Measurements from ENCODE around the gene FMNL2.

FMNL2 gene

DNA sequence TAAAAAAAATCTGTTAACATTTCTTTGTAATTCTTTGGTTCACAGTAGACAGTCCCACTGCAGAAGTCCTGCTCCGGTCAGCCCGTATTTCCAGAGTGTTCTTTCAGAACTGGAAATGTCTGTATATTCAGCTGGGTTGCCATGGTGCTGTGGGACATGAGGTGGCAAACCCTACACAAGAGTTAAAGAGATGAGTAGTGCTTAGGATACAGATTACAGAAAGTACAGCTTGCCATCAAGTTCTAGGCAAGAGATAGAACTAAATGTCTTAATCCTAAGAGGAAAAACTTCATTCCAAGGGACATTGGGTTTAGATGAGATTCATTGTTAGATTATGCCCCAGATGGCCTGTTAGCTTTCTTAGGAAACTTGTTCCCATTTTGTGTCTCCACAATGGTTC, 60.1 kb downstream of the FMNL2 start:
- no peak for DNase-seq
- no peak for TF ChIP-seq GATA1 (IDR thresholded peaks at IDR 0.05; ENCODE audit: low read depth, low read length)
- TF ChIP-seq POLR2A (IDR thresholded peaks at IDR 0.05; ENCODE audit: low read length), result no peak

DNA sequence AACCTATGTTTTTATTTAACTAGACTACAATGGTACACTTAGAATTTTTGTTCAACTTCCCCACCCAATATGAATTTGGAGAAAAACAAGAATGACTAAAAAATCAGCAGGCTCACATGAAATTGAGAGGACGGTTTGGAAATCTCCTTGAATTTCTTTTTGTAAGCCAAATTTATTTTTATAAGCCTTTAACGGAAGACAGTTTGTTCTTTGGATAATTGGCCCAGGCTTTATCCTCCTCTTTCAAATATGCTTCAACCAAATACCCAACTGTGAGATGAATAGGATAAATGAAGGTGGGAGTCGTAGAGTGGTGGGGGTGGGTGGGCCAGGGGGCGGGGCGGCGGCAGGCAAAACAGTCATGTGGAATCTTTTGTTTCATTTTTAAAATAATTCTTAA, 60.6 kb downstream of the FMNL2 start:
- no peak for TF ChIP-seq POLR2A (IDR thresholded peaks at IDR 0.05; ENCODE audit: low read length)
- no peak for TF ChIP-seq GATA1 (IDR thresholded peaks at IDR 0.05; ENCODE audit: low read depth, low read length)
- no peak for DNase-seq

DNA sequence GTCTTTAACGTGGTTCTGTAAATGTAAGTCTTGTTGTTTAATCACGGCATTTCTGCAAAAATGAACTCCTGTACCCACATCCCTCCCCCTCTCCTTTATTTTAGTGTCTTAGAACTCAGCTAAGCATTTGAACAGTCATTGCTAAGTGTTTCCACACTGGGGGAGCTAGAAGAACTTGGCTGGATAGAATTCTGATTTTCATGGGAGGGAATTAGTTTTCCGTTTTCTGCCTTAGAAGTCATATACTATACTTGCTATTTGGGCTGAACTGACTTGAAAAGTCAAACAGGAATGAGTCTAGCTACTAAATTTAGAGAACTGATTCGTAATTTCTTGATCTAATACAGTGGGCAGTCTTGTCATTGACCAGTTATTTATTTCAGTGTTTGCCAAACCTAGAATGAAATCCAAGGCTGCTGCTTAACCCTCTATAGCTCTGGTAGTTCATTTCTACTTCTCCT, 61.1 kb downstream of the FMNL2 start:
- TF ChIP-seq GATA1 (IDR thresholded peaks at IDR 0.05; ENCODE audit: low read depth, low read length) (no peak), POLR2A (IDR thresholded peaks at IDR 0.05; ENCODE audit: low read length) (no peak)
- DNase-seq, result no peak

- no peak for TF ChIP-seq POLR2A (IDR thresholded peaks at IDR 0.05; ENCODE audit: low read length)
- no peak for TF ChIP-seq GATA1 (IDR thresholded peaks at IDR 0.05; ENCODE audit: low read depth, low read length)
- no peak for DNase-seq
Observed at GRCh38 chr2:152396763-152397162, 61.8 kb downstream of the FMNL2 start.

DNA sequence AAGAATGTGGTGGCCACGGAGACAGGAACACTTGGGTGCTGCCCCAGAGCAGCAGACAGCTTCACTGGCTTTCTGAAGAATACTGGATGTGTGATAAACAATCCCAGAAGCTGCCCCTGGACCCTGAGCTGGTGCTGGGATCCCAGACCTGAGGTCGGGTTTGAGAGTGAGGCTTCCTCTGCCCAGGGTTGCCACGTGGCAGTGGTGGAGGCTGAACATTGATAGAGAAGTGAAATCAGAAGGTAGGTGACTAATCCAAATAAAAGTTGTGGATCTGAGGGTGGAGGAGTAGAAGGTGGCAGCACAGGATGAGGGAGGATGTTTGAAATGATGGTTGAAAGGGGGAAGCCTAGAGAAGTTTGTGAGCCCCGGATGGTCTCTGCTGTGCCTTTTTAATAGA, 64.0 kb downstream of the FMNL2 start:
- DNase-seq, result no peak
- no peak for TF ChIP-seq GATA1 (IDR thresholded peaks at IDR 0.05; ENCODE audit: low read depth, low read length)
- TF ChIP-seq POLR2A (IDR thresholded peaks at IDR 0.05; ENCODE audit: low read length), result no peak

GRCh38 chr2:152400607-152401214, 65.7 kb downstream of the FMNL2 start:
- TF ChIP-seq POLR2A (IDR thresholded peaks at IDR 0.05; ENCODE audit: low read length) (no peak), GATA1 (IDR thresholded peaks at IDR 0.05; ENCODE audit: low read depth, low read length) (no peak)
- no peak for DNase-seq

DNA sequence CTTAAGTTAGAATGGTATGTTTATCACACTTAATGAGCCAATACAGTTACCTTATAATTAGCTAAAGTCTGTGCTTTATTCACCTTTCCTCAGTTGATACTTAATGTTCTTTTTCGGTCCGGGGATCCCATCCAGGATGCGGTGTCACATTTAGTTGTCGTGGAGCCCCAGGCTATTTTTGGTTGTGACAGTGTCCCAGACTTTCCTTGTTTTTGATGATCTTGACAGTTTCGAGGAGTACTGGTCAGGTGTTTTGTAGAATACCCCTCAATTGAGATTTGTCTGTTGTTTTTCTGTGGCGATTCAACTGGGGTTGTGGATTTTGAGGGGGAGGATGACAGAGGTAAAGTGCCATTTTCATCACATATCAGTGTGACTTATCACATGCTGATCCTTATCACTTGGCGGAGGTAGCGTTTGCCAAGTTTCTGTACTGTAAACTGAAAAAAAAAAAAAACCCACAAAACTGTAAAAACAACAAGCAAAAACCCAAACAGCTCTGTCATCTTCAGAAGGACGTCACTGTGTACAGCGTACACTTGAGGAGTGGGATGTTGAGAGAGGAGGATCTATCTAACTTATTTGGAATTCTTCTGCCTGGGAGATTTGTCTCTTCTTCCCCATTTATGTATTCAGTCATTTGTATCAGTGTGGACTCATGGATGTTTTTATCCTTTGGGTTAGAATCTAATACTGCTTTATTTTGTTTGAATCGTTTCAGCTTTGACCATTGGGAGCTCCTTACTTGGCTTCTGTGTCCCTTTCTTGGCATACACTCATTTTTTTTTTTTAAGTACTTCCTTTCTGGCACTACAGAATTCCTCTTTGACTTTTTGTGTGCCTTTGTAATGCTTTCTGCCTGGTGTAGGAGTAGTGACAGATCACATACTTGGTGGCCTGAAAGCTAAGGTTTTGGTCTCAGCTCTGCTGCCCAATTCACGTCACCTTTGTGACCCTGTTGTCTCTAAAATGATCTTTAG, 68.1 kb downstream of the FMNL2 start:
- TF ChIP-seq GATA1 (IDR thresholded peaks at IDR 0.05; ENCODE audit: low read depth, low read length), result no peak
- DNase-seq, result no peak

GRCh38 chr2:152405206-152406118, 70.5 kb downstream of the FMNL2 start:
- DNase-seq, result no peak
- TF ChIP-seq POLR2A (IDR thresholded peaks at IDR 0.05; ENCODE audit: low read length) (no peak), GATA1 (IDR thresholded peaks at IDR 0.05; ENCODE audit: low read depth, low read length) (no peak)

DNA sequence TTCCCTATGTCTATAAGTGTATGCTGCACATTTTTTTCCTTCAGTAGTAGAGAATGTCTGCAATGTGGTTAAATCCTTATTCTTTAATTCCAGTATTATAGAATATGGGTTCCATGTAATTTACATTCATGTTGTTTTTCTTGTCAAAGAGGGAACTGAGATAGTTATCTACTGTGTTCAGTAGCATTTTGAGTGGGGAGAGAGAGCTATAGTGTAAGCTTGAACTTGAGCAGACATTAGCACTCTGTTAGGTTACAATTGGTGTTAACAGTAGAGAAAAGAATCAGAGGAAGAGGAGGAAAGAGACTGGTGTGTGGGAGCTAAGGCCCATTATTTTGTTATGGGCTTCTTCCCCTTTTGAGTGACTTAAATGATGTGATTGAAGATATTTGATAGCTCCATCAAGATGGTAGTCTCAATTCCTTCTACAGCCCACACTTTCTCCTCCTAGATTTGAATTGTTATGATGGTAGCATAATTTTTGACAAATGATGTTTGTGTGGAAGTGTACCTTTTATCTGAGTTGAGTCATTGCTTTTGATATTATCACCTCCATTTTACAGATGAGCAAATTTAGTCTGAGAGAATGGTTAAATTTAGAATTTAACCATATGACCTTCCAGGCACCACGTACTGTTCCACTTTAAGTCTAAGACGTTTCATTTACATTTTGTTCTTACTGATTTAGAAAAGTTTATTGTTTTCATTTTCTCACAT, 71.3 kb downstream of the FMNL2 start:
- DNase-seq, result no peak
- TF ChIP-seq GATA1 (IDR thresholded peaks at IDR 0.05; ENCODE audit: low read depth, low read length) (no peak), POLR2A (IDR thresholded peaks at IDR 0.05; ENCODE audit: low read length) (no peak)

DNA sequence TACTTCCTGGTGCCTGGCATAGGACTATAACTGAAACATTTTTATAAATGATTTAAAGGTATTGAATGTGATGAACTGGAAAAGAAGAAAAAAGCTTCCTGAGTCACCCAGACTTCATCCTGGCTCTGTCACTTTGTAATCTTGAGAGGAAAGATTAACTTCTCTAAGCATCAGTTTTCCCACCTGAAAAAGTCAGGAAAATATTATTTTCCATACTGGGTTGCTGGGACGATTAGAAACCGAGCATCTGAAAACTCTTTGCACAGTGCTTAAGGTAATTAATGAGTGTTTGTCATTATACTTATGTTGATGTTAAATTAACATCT, 71.8 kb downstream of the FMNL2 start:
- TF ChIP-seq GATA1 (IDR thresholded peaks at IDR 0.05; ENCODE audit: low read depth, low read length), result no peak
- no peak for TF ChIP-seq POLR2A (IDR thresholded peaks at IDR 0.05; ENCODE audit: low read length)
- DNase-seq, result no peak

DNA sequence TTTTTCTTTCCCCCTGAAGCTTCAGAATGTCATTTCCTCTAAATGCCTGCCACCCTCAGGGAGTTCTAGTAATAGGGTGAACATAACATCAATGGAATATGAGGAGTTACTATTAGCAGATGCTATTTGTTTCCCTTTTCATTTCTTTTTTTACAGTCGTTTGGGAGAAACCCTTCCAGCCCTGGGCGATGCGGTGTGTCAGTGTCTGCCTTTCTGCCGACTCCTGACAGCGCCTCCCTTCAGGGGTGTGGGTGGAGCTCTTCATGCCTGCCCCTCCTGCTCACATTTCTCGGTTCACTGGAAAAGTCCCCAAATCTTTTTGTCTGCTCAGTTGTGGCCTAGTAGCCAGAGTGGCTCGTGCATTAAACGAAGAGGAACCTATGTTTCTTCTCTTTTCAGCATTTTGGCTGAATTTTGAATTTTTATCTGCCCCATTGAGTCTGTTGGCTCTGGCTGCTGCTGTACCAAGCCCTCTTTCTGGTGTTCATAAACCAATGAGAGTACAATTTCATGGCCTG, 72.3 kb downstream of the FMNL2 start:
- peak in 1 of 2 experiments; percentile 5 for DNase-seq
- no peak for TF ChIP-seq POLR2A (IDR thresholded peaks at IDR 0.05; ENCODE audit: low read length)
- no peak for TF ChIP-seq GATA1 (IDR thresholded peaks at IDR 0.05; ENCODE audit: low read depth, low read length)

DNA sequence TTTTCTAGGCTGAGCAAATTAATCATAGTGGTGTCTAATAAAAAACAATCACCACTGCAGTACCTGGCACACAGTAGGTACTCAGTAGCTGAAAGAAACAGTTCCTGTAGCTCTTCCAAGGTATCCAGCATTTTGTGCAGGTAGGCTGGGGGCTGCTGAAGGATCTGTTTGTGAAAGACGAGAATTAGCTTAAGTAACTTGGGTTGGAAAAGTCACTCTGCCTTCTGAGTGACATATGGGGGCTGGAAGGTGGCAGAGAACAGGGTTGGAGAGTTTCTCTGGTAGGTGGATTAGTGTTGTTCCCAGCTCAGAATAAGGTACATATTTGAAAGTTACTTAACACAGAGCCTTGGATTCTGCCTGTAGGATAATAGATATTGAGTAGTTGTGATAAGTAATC, 72.8 kb downstream of the FMNL2 start:
- no peak for TF ChIP-seq POLR2A (IDR thresholded peaks at IDR 0.05; ENCODE audit: low read length)
- TF ChIP-seq GATA1 (IDR thresholded peaks at IDR 0.05; ENCODE audit: low read depth, low read length), result no peak
- DNase-seq, result no peak

- DNase-seq, result no peak
- no peak for TF ChIP-seq GATA1 (IDR thresholded peaks at IDR 0.05; ENCODE audit: low read depth, low read length)
Observed at GRCh38 chr2:152408254-152408653, 73.3 kb downstream of the FMNL2 start.

All from erythroblast (primary cell).